SK-N-SH treated with all-trans-retinoic acid at 6 μM for 48 hours (cell line): ENCODE measurements around the gene PRSS48.

ENCODE experiments used
- ATAC-seq: fragments of 200-7000 bp; cut with Tn5 transposase; 3 replicates; pipeline ENCODE4 v1.9.1; 2020; ENCODE audit warnings: mild to moderate bottlenecking, moderate library complexity
- ARNTL ChIP-seq: fragments of 450-650 bp; formaldehyde crosslinking; IDR thresholded peaks from 2 replicates; pipeline ENCODE4 v1.5.0; 2020; ENCODE audit warnings: low read depth, mild to moderate bottlenecking, moderate library complexity, borderline replicate concordance
- BACH2 ChIP-seq: fragments of 250-450 bp; sonication (Bioruptor Pico); IDR thresholded peaks from 2 replicates; pipeline ENCODE4 v1.9.0; 2021; ENCODE audit warnings: mild to moderate bottlenecking, borderline replicate concordance
- ESRRG ChIP-seq: fragments of 250-450 bp; sonication (Bioruptor Pico); IDR thresholded peaks from 2 replicates; pipeline ENCODE4 v1.6.1; 2021; ENCODE audit warnings: mild to moderate bottlenecking
- GLIS3 ChIP-seq: fragments of 250-450 bp; sonication (Bioruptor Pico); IDR thresholded peaks from 2 replicates; pipeline ENCODE4 v1.5.0; 2020; ENCODE audit warnings: mild to moderate bottlenecking, moderate library complexity
- ISL1 ChIP-seq: fragments of 250-450 bp; sonication (Bioruptor Pico); IDR thresholded peaks from 2 replicates; pipeline ENCODE4 v2.1.2; 2022; ENCODE audit warnings: mild to moderate bottlenecking, moderate library complexity
- OSR1 ChIP-seq: fragments of 250-450 bp; sonication (Bioruptor Pico); IDR thresholded peaks from 2 replicates; pipeline ENCODE4 v1.8.0; 2022; ENCODE audit warnings: moderate library complexity, mild to moderate bottlenecking, inconsistent platforms
- PPARA ChIP-seq: fragments of 250-450 bp; sonication (Bioruptor Pico); IDR thresholded peaks from 2 replicates; pipeline ENCODE4 v1.5.0; 2020; ENCODE audit warnings: mild to moderate bottlenecking, borderline replicate concordance
- RARB ChIP-seq: fragments of 250-450 bp; sonication (Bioruptor Pico); IDR thresholded peaks from 2 replicates; pipeline ENCODE4 v1.8.0; 2021; ENCODE audit warnings: mild to moderate bottlenecking, moderate library complexity
- SNAI2 ChIP-seq: fragments of 250-450 bp; sonication (Bioruptor Pico); IDR thresholded peaks from 2 replicates; pipeline ENCODE4 v1.5.0; 2020; ENCODE audit warnings: mild to moderate bottlenecking, moderate library complexity
- TOX ChIP-seq: fragments of 250-450 bp; sonication (Bioruptor Pico); IDR thresholded peaks from 2 replicates; pipeline ENCODE4 v1.8.0; 2021; ENCODE audit warnings: mild to moderate bottlenecking, moderate library complexity, borderline replicate concordance
- ZC3H10 ChIP-seq: fragments of 250-450 bp; sonication (Bioruptor Pico); IDR thresholded peaks from 2 replicates; pipeline ENCODE4 v1.5.1; 2021; ENCODE audit warnings: mild to moderate bottlenecking, moderate library complexity
- ZFP3 ChIP-seq: fragments of 250-450 bp; sonication (Bioruptor Pico); IDR thresholded peaks from 2 replicates; pipeline ENCODE4 v1.5.0; 2020; ENCODE audit warnings: mild to moderate bottlenecking, moderate library complexity
- ZFP30 ChIP-seq: fragments of 450-650 bp; formaldehyde crosslinking; IDR thresholded peaks from 2 replicates; pipeline ENCODE4 v1.5.0; 2022; ENCODE audit warnings: mild to moderate bottlenecking, moderate library complexity
- ZNF565 ChIP-seq: fragments of 450-650 bp; formaldehyde crosslinking; conservative IDR thresholded peaks from 2 replicates; pipeline ENCODE4 v1.5.0; 2020; ENCODE audit warnings: low read depth, mild to moderate bottlenecking, moderate library complexity
- ZNF70 ChIP-seq: fragments of 450-650 bp; formaldehyde crosslinking; IDR thresholded peaks from 2 replicates; pipeline ENCODE4 v1.5.0; 2020; ENCODE audit warnings: mild to moderate bottlenecking, moderate library complexity
- ZNF8 ChIP-seq: fragments of 450-650 bp; formaldehyde crosslinking; IDR thresholded peaks from 2 replicates; pipeline ENCODE4 v1.5.0; 2020; ENCODE audit warnings: mild to moderate bottlenecking, moderate library complexity
- TF ChIP-seq, protein P1 (sequence below): fragments of 250-450 bp; sonication (Bioruptor Pico); IDR thresholded peaks from 2 replicates; pipeline ENCODE4 v1.5.0; 2020; ENCODE audit warnings: mild to moderate bottlenecking, moderate library complexity
- TF ChIP-seq, protein P2 (sequence below): fragments of 250-450 bp; sonication (Bioruptor Pico); IDR thresholded peaks from 2 replicates; pipeline ENCODE4 v1.5.1; 2020; ENCODE audit warnings: low read depth, mild to moderate bottlenecking, moderate library complexity
- TF ChIP-seq, protein P3 (sequence below): fragments of 250-450 bp; sonication (Bioruptor Pico); IDR thresholded peaks from 2 replicates; pipeline ENCODE4 v1.8.0; 2020; ENCODE audit warnings: mild to moderate bottlenecking, moderate library complexity, borderline replicate concordance
- TF ChIP-seq, protein P4 (sequence below): fragments of 250-450 bp; sonication (Bioruptor Pico); IDR thresholded peaks from 2 replicates; pipeline ENCODE4 v1.8.0; 2021; ENCODE audit warnings: low read depth, mild to moderate bottlenecking, moderate library complexity, borderline replicate concordance

PRSS48 gene

DNA sequence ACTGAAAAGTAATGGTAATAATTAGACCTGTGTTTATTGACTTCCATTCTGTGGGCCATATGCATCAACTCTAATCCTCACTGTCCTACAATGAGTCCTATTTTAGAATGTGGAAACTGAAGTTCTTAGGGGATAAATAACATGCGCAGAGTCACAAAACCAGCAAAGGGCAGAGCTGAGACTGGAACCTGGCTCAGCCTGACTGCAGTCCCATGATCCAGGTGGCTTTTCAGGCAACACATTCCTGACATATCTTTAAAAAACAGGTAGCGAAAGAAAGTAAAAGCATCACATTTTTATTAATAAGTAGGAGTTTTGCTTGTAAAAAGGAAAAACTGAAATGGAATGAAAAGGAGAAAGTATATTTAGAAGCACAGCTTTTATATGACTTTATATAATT lies 34.7 kb upstream of the PRSS48 start (continued):
- TF ChIP-seq, protein P1, sequence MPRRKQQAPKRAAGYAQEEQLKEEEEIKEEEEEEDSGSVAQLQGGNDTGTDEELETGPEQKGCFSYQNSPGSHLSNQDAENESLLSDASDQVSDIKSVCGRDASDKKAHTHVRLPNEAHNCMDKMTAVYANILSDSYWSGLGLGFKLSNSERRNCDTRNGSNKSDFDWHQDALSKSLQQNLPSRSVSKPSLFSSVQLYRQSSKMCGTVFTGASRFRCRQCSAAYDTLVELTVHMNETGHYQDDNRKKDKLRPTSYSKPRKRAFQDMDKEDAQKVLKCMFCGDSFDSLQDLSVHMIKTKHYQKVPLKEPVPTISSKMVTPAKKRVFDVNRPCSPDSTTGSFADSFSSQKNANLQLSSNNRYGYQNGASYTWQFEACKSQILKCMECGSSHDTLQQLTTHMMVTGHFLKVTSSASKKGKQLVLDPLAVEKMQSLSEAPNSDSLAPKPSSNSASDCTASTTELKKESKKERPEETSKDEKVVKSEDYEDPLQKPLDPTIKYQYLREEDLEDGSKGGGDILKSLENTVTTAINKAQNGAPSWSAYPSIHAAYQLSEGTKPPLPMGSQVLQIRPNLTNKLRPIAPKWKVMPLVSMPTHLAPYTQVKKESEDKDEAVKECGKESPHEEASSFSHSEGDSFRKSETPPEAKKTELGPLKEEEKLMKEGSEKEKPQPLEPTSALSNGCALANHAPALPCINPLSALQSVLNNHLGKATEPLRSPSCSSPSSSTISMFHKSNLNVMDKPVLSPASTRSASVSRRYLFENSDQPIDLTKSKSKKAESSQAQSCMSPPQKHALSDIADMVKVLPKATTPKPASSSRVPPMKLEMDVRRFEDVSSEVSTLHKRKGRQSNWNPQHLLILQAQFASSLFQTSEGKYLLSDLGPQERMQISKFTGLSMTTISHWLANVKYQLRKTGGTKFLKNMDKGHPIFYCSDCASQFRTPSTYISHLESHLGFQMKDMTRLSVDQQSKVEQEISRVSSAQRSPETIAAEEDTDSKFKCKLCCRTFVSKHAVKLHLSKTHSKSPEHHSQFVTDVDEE (CRISPR knock-in tag), result no peak
- TF ChIP-seq ZNF8 (CRISPR knock-in tag) (no peak), ZNF70 (CRISPR knock-in tag) (no peak), PPARA (no peak)
- TF ChIP-seq, protein P2, sequence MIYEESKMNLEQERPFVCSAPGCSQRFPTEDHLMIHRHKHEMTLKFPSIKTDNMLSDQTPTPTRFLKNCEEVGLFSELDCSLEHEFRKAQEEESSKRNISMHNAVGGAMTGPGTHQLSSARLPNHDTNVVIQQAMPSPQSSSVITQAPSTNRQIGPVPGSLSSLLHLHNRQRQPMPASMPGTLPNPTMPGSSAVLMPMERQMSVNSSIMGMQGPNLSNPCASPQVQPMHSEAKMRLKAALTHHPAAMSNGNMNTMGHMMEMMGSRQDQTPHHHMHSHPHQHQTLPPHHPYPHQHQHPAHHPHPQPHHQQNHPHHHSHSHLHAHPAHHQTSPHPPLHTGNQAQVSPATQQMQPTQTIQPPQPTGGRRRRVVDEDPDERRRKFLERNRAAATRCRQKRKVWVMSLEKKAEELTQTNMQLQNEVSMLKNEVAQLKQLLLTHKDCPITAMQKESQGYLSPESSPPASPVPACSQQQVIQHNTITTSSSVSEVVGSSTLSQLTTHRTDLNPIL (CRISPR knock-in tag), result no peak
- TF ChIP-seq, protein P3, sequence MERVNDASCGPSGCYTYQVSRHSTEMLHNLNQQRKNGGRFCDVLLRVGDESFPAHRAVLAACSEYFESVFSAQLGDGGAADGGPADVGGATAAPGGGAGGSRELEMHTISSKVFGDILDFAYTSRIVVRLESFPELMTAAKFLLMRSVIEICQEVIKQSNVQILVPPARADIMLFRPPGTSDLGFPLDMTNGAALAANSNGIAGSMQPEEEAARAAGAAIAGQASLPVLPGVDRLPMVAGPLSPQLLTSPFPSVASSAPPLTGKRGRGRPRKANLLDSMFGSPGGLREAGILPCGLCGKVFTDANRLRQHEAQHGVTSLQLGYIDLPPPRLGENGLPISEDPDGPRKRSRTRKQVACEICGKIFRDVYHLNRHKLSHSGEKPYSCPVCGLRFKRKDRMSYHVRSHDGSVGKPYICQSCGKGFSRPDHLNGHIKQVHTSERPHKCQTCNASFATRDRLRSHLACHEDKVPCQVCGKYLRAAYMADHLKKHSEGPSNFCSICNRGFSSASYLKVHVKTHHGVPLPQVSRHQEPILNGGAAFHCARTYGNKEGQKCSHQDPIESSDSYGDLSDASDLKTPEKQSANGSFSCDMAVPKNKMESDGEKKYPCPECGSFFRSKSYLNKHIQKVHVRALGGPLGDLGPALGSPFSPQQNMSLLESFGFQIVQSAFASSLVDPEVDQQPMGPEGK (CRISPR knock-in tag), result no peak

DNA sequence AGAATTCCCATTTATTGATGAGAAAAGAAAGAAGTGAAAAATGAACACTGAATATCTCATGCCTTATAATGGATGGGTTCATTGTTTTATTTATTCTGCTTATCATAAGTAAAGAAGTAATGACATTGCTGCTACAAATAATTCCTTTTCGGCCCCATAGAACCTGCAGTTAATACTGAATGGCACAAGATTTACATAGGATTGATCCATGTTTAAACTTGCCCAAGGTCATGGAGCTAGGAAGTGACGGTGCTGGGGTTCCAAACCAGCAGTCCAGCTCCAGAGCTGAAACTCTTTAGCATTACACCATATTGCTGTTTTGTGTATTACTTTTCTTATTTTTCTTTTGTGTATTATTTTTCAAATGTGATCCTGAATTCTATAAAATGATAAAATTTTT lies 30.2 kb upstream of the PRSS48 start:
- no peak for TF ChIP-seq ZNF70 (CRISPR knock-in tag)
- no peak for TF ChIP-seq ESRRG (CRISPR knock-in tag)
- no peak for TF ChIP-seq ARNTL (CRISPR knock-in tag)

DNA sequence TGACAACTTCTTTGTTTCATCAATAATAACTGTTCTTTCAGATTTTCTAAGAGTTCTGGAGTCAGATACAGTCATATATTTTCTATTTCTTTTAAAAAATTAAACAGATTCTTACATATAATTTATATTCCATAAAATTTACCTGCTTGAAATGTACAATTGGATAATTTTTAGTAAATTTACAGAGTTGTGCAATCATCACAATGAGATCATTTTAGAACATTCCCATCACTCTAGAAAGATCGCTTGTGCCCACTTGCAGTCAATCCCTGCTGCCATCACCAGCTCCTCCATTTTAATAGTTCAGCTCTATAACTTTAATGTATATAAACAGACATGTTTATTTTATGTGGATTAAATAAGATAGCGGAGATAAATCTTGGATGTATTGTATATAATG lies 29.6 kb upstream of the PRSS48 start:
- TF ChIP-seq ZNF8 (CRISPR knock-in tag) (no peak), PPARA (no peak), ZFP3 (CRISPR knock-in tag) (no peak), ISL1 (CRISPR knock-in tag) (no peak), ZFP30 (CRISPR knock-in tag) (no peak), ESRRG (CRISPR knock-in tag) (no peak), ZNF70 (CRISPR knock-in tag) (no peak), OSR1 (CRISPR knock-in tag) (no peak), ZC3H10 (CRISPR knock-in tag) (no peak), BACH2 (CRISPR knock-in tag) (no peak), TOX (CRISPR knock-in tag) (no peak), SNAI2 (no peak), ZNF565 (CRISPR knock-in tag) (no peak), GLIS3 (CRISPR knock-in tag) (no peak), RARB (no peak)
- TF ChIP-seq, protein P4, sequence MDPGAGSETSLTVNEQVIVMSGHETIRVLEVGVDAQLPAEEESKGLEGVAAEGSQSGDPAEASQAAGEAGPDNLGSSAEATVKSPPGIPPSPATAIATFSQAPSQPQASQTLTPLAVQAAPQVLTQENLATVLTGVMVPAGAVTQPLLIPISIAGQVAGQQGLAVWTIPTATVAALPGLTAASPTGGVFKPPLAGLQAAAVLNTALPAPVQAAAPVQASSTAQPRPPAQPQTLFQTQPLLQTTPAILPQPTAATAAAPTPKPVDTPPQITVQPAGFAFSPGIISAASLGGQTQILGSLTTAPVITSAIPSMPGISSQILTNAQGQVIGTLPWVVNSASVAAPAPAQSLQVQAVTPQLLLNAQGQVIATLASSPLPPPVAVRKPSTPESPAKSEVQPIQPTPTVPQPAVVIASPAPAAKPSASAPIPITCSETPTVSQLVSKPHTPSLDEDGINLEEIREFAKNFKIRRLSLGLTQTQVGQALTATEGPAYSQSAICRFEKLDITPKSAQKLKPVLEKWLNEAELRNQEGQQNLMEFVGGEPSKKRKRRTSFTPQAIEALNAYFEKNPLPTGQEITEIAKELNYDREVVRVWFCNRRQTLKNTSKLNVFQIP (CRISPR knock-in tag), result no peak
- TF ChIP-seq, protein P1 (CRISPR knock-in tag), result no peak
- no peak for ATAC-seq

More for the DNA sequence above, 30.2 kb upstream of the PRSS48 start:
- no peak for ATAC-seq
